CD1c-positive myeloid dendritic cell (primary cell): Measurements from ENCODE around the gene RHBDF2.

Source experiments
- DNase-seq: peaks from one replicate; pipeline ENCODE4 v3.0.0-alpha.2; 2016; ENCODE audit errors: extremely low spot score

The RHBDF2 gene

GRCh38 chr17:76438906-76439305, 62.3 kb downstream of the RHBDF2 start:
- no peak for DNase-seq

GRCh38 chr17:76437467-76438402, 63.5 kb downstream of the RHBDF2 start:
- DNase-seq = no peak

GRCh38 chr17:76435751-76436150, 65.5 kb downstream of the RHBDF2 start:
- DNase-seq = no peak

- DNase-seq = no peak
These were observed 66.4 kb downstream of the RHBDF2 start for GRCh38 chr17:76434870-76435269.

GRCh38 chr17:76433693-76434092, 67.5 kb downstream of the RHBDF2 start:
- no peak for DNase-seq

GRCh38 chr17:76432712-76433336, 68.4 kb downstream of the RHBDF2 start:
- peak; percentile 15 for DNase-seq

- no peak for DNase-seq
These were observed 69.2 kb downstream of the RHBDF2 start for GRCh38 chr17:76432004-76432403.

GRCh38 chr17:76431509-76431908, 69.7 kb downstream of the RHBDF2 start:
- DNase-seq = no peak

GRCh38 chr17:76428511-76428910, 72.7 kb downstream of the RHBDF2 start:
- DNase-seq = no peak

GRCh38 chr17:76427501-76428231, 73.6 kb downstream of the RHBDF2 start:
- no peak for DNase-seq

- no peak for DNase-seq
These were observed 74.4 kb downstream of the RHBDF2 start for GRCh38 chr17:76426853-76427252.

- no peak for DNase-seq
These were observed 78.4 kb downstream of the RHBDF2 start for GRCh38 chr17:76422860-76423259.

GRCh38 chr17:76422406-76422805, 78.8 kb downstream of the RHBDF2 start:
- DNase-seq = no peak

GRCh38 chr17:76421044-76421407, 80.2 kb downstream of the RHBDF2 start:
- DNase-seq = no peak
